ENCODE results near the gene REPS2. TPM values are rescaled to one million over a fixed set of nuclear protein-coding genes. Genes with fewer than 3 reads are reported as not detected.

REPS2 gene
- total RNA-seq, 1 experiment from 2014 or later, result 1.7 TPM

- DNase-seq (ENCODE audit: low read depth), result no peak
Observed at GRCh38 chrX:17000751-17001150, 54.3 kb downstream of the REPS2 start.

DNA sequence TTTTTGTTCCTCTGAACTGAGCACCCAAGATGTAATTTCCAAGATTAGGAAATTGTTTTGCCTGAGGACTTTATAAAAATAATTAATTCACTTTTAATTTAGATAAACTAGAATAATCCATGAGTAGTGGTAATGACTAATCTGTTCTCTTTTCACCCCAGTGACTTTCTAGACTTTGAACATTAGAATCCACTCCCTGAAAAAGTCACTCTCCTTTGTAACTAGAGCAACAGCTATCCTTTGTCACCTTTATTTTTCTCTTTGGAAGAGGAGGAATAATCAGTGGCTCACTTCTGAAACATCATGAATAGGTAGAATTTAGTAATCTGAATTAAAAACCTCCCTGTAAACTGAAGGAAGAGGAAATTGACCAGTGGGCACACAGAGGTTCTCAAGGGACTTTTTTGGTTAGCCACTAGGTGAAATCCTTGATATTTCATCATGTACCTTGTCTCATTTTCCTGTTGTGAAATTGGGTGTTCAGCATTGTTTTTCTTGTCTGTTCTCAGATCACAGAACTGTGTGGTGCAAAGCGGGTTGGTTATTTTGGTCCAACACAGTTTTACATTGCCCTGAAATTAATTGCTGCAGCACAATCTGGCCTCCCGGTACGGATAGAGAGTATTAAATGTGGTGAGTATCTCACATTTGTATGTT, 59.4 kb downstream of the REPS2 start:
- DNase-seq (ENCODE audit: low read depth), result no peak

DNA sequence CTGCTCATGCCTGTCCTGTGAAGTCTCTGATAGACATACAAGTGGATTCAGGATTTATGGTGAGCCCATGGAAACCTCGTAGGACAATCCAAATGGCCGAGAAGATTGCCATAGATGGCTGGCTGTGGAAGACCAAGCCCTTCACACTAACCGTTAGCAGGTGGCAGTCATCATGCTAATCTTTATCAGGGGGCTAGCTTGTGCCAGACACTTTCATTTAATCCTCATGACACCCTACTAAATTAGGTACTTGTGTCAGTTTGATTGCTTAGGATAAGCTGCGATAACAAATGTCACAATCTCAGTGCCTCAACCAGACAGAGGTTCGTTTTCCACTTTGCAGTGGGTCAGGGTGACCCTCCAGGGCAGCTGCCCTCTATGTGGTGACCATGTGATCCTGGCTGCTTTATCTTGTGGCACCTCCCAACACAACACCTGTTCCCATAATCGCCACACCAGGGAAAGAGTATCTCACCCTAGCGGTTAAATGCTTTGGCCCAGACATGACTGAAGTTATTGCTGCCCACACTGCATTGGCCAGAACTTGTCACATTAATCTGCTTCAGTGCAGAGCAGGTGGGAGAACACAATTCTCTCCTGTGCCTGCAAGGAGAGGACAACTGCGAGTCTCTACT, 60.8 kb downstream of the REPS2 start:
- DNase-seq (ENCODE audit: low read depth), result peak; percentile 46

DNA sequence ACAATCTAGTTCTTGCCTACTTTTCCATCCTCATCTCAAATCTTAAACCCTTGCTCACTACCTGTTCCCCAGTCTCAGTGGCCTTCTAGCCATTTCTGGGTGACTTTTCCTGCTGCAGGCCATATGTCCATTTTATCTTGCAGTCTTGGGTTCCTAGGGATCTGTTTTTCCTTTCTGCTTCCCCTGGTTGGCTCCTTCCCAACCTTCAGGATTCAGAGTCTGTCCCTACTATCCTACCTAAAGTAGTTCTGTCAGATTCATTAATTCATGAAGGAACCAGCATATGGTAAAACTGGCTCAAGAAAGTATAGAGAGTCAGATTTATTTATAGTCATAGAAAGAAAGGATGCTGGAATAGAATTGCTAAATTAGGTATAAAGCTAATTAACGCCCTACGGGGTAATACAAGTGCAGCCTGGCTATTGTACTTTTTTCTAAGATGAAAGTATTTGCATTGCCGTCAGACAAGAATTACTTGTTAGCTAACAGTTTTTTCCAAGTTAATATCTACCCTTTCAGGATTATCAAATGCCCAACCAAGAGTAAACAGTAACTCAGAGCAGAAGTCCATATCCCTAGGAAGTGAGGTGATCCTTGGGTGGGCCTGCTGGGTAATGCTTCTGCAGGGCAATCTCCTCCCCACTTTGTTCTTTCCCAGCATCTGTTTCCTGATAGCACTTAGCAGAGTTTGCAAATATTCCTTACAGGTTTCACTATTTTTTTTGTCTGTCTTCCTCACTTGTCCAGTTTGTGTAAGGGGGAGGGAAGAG, 63.6 kb downstream of the REPS2 start:
- DNase-seq (ENCODE audit: low read depth), result no peak

DNA sequence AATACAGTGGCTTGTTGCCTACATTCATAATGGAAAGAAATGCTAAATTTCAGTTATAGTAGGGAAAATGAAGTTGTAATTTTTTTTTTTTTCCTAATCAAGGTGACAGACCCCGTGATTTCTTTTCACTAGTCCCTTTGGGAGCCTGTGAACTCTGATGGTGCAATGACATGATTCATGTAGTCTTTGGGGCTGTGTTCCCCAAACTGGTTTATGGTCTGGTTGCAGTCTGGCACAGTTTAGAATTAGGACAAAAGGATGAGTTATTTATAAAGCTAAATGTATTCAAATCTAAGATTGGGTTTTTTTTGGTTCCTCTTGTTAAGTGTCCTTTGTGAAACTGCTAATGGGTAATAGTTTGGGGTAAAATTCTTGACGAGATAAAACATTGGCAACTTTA, 66.0 kb downstream of the REPS2 start:
- DNase-seq (ENCODE audit: low read depth), result no peak

DNA sequence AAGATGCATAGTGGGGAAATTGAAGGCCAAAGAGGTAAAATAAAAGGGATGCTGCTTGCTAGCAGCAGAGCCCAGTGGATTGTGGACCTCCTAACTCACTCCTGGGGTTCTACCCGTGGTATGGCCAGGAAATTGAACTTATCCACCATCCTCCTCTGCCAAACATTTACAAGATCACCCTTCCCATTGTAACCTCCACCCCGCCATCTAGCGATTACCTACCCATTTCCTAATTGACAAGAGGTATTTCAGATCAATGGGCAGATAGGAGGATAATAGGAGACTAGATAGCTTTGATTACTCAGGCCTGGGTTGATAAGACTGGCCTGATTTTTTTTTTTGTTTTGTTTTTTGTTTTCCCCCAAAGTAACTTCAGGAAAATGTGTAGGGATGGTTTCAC, 67.8 kb downstream of the REPS2 start:
- no peak for DNase-seq (ENCODE audit: low read depth)

GRCh38 chrX:17017134-17017533, 70.7 kb downstream of the REPS2 start:
- no peak for DNase-seq (ENCODE audit: low read depth)

DNA sequence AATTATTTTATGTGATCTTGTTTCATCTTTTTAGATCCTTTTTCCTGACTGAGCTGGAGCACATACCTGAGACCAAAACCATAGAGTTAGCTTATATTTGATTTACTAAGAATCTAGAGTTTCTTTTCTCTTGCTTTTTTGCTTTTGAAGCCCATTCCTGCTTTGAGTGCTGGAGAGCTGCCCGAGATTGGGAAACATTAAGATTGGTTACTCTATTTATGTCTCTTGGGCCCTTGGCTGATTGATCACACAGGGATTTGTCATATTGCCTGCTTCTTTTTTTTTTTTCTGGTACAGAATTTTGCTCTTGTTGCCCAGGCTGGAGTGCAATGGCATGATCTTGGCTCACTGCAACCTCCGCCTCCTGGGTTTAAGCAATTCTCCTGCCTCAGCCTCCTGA, 73.9 kb downstream of the REPS2 start:
- no peak for DNase-seq (ENCODE audit: low read depth)

- DNase-seq (ENCODE audit: low read depth), result no peak
Observed at GRCh38 chrX:17020851-17021821, 74.7 kb downstream of the REPS2 start.

GRCh38 chrX:17021851-17022604, 75.6 kb downstream of the REPS2 start:
- peak; percentile 49 for DNase-seq (ENCODE audit: low read depth)

DNA sequence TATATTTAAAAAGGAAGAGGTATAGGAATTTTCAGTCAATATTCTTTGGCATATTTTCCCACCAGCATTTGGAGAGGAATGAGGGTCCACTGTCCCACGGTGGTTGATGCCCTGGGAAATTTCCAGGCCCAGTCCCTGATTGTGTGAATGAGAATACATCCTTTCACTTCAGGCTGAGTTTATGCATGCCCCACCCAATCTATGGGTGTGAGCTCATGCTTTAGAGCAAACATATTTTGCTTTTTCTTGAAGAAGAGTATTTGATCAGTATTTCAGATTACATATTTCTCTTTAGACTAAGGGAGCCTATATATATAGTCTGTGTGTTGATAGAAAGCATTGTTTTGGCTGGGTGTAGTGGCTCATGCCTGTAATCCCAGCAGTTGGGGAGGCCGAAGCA, 77.2 kb downstream of the REPS2 start:
- no peak for DNase-seq (ENCODE audit: low read depth)

GRCh38 chrX:17024886-17025285, 78.4 kb downstream of the REPS2 start:
- DNase-seq (ENCODE audit: low read depth), result no peak

- DNase-seq (ENCODE audit: low read depth), result no peak
Observed at GRCh38 chrX:17025621-17026302, 79.3 kb downstream of the REPS2 start.

GRCh38 chrX:17027931-17028330, 81.5 kb downstream of the REPS2 start:
- DNase-seq (ENCODE audit: low read depth), result no peak

GRCh38 chrX:17028356-17028755, 81.9 kb downstream of the REPS2 start:
- DNase-seq (ENCODE audit: low read depth), result no peak

DNA sequence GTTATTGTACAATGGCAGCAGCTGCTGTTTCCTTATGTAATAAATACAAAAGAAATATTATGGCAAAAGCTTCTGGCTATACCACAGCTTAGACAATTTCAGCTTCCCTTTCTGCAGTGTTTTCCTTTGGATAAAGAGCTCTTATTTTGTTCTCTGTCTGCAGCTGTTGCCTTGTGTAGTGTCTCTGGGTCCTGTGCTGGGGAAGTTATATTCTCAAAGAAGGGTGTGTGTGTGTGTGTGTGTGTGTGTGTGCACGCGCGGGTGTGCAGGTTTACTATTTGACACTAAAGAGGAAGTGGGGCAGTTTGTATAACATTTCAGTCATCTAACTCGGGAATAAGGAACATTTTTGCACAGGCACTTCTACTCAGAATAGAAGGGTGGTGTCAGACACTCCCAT, 83.6 kb downstream of the REPS2 start:
- peak; percentile 71 for DNase-seq (ENCODE audit: low read depth)

- peak; percentile 57 for DNase-seq (ENCODE audit: low read depth)
Observed at GRCh38 chrX:17030580-17031270, 84.3 kb downstream of the REPS2 start.

GRCh38 chrX:17031827-17032226, 85.4 kb downstream of the REPS2 start:
- no peak for DNase-seq (ENCODE audit: low read depth)

- DNase-seq (ENCODE audit: low read depth), result peak; percentile 95
Observed at GRCh38 chrX:17032351-17032750, 85.9 kb downstream of the REPS2 start.

DNA sequence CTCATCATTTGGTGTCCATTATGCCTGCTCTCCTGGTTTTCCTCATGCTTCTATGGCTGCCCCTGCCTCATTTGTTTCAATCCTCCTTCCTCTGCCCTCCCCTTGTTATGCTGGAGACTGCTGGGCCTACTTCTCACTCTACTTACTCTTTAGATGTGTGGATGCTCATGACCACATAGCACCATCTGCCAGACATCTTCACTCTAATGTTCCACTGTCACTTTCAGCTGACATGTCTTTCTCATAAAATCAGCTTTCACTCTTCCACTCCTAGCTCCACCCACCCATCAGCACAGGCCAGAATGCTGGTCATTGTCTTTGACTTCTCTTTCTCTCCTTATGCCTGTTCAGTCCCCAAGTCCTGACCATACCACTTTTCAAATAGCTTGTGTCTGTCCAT, 86.8 kb downstream of the REPS2 start:
- peak; percentile 61 for DNase-seq (ENCODE audit: low read depth)
